GM19397 (cell line): ENCODE measurements around the gene RGPD5.
"Not testable (repeated sequence)": the region's sequence is repeated elsewhere in the genome, so short reads cannot be mapped to it uniquely, and the experiment has no call there.

Source experiments
- ATAC-seq: cut with Tn5 transposase; IDR thresholded peaks from one replicate; pipeline ENCODE4 v1.9.1; 2021; ENCODE audit warnings: mild to moderate bottlenecking, moderate library complexity; ENCODE audit not compliant: unreplicated experiment

RGPD5 gene

DNA sequence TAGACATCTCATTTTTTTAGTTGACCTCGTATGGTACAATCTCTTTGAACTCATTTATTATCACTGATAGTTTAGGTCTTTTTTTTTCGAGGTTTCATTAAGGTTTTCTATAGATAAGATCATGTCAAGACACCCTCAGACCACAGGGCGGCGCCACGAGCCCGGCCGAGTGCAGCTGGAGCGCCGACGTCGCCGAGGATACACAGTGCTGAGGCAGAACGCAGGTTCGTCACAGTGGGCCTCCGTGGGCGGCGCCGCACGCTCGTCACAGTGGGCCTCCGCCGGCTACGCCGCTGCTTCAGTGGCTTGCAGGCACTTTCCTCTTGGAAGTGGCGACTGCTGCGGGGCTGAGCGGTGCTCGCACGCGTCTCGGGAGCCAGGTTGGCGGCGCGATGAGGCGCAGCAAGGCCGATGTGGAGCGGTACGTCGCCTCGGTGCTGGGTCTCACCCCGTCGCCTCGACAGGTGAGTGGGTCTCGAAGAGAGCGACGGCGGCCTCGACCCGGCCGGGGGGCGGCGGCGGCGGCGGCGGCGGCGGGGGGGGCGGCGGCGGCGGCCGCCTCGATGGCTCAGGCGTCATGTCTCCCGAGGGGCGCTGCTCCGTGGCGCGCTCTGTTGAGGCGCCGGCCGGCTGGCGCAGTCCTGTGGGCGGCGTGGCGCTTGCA lies at the start of gene RGPD5:
Gene RGPD5, plus strand, starts transcription at position 232 of the 664 bp plus-strand sequence. Its CDS starts 161 bp downstream, at position 393.
- peak; percentile 98 for ATAC-seq

DNA sequence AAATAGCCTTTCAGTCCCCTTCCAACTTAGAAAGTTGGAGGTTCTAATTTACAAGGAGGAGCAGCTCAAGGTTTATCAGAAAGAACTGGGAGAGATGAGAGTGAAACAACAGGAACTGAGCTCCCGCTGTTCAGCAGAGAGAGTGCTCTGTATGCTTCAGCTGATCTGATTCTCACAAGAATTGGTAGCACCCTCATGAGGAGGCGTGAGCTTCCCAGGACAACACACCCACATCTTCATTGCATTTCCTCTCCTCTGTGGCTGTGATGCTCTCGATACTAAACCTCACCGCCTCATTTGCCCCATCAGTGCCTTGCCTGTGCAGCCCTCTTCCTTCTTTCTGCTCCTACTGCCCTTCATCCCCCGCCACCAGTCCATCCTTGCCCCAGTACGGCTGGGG lies 42.5 kb upstream of the RGPD5 start:
- ATAC-seq = not testable (repeated sequence)

DNA sequence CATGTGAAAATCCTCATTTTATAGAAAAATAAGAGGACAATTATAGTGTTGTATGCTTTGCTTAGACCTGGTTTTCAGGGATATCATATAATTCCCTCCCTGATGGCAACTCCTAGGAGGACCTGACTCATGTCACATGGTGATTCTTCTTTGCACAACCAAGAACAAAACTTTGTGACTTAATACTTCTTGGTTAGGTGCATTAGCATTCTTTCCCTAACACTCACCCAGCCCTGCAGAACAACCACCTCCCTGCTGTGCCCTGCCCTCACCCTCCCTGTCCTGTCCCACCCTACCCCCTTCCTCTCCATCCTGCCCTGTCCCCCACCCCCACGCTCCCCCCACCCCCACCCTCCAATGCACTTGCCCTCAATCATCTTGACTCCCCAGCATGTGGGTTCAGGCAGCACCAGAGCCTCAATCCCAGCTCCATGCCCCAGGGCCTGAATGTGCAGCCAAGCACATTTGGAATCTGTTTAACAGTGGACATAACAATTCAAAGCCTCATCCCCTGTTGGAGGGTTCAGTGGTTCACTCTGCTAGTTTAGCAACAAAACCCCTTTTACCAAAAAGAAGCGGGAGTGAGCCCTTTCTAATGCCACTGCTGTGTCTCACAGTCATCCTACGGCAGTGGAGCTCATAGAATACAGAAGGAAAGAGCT lies 36.8 kb upstream of the RGPD5 start:
- ATAC-seq = not testable (repeated sequence)

DNA sequence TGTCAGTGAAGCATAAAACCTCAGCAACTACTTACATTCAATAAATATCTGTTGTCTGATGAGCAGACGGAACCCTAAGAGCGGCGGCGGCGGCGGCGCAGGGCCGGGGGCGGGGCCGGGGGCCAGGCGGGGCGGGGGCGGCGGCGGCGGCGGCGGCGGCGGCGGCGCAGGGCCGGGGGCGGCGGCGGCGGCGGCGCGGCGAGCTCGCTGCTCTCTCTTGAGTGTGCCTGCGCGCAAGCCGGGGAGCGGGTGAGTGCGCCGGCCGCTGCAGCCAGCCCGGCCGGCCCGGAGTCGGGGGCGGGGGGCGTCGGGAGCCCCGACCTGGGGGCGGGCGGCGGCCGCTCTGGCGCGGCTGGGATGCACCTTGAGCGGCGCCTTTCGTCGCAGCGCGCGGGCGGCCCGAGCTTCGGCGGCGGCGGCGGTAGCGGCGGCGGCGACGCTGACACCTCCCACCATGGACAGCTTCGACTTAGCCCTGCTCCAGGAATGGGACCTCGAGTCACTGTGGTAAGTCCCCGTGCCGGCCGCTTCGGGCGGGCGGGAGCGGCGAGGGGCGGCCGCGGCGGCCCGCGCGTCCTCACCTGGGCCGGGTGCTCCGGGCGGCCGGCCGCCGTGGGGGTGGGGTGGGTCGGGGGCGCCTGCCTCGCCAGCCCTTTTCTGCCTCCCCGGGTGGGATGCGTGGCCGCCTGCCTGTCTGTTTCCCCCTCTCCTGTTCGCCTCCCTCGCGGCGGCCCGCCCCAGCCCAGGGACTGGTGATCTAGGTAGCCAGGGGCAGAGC lies 33.7 kb upstream of the RGPD5 start:
- not testable (repeated sequence) for ATAC-seq

DNA sequence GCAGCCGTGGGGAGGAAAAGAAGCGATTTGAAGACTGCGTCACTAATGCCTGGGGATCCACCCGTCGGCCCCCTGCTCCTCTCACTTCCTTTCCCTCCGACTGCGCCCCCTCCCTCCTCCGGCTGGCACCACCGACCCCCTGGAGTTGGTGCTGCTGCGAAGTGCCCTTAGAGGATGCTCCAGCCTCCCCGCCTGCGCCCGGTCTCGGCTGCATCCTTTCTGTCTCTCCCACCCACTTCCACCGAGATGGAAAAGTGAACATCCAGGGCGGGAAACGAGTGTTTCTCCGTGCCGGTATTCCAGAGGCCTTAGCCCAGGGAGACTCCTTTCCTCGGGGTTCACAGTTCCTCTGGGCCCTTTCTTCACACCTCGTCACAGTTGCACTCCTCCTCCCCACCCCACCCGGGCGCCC lies 33.1 kb upstream of the RGPD5 start:
- not testable (repeated sequence) for ATAC-seq

DNA sequence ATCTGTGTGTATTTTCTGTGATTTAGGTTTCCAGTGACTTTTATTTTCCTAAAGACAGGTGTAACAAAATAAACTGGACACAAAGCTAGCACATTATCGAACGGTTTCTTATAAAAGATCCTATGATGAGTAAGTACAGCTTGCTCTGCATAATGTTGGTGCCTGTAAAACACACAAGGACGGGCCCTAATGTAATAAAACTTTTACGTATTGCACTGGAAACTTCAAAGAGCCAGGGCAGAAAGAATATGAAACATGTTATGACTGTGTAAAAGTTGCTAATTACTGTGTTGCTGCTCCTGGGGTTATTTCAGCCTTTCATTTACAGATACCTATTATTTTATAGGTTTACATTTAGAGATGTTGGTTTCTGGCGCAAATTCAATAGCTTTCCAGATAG lies 32.1 kb upstream of the RGPD5 start:
- ATAC-seq = not testable (repeated sequence)

DNA sequence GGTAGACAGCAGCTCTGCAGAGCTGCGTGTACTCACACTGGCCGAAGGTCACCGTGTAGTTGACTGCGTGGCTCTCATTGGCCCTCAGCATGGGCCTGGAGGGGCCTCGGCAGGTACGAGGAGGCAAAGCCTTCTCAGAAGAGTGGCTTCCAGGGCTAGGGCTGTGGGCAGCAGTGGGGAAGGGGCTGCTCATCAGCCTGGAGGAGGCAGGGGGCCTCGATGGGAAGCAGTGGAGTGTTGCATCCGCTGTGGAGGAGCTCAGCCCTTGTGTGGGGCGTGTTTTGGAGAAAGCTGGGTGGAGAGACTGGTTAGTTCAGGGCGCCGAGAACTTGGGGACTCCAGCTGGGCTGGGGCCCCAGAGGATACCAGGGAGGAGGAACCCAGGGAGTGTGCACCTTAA lies 28.0 kb upstream of the RGPD5 start:
- not testable (repeated sequence) for ATAC-seq

DNA sequence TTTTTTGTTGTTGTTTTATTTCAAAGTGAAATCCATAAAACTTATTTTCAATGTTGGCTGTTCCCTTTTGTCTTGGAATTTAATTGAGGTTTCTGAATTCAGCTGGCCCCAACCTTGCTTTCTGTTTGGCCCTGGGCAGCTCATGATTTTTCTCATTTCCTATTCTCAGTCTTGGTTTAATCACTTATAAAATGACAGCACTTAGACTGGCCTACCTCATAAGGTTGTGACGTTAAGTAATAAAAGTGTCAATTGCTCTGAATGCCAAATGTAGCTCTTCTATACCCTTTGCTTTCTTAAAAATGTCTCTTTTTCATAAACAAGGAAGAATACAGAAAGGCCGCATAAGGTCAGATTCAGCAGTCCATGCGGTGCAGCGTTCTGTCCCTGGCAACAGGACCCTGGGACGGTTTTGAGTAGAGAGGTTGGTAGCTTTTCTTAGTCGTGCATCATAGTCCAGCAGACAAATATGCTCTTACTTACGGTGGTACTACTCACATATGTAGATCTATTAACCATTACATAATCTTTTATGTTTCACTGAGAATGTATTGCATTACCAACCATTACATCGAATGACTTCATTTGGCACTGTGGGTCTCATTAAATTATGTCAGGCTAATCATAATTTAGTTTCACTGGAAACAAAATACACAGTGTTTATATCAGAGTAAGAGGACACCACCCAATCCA lies 27.1 kb upstream of the RGPD5 start:
- ATAC-seq = not testable (repeated sequence)

DNA sequence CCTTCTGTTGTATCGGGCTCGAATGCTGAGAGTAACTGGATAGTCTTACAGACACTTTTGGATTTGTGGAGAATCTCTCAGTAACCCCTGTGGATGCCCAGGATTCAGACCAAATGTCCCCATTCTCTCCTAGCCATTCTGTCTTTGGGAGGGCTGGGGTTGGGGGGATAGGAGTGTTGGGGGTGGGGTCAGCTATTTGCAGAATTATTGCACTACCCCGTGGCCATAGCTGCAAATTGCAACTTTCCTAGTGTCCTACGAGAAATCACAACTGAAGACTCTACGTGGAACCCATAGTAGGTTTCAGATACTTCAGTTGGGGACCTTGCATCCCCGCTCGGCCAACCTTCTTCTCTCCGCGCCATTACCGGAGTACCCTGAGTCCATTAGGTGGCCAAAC lies 25.2 kb upstream of the RGPD5 start:
- ATAC-seq = not testable (repeated sequence)

DNA sequence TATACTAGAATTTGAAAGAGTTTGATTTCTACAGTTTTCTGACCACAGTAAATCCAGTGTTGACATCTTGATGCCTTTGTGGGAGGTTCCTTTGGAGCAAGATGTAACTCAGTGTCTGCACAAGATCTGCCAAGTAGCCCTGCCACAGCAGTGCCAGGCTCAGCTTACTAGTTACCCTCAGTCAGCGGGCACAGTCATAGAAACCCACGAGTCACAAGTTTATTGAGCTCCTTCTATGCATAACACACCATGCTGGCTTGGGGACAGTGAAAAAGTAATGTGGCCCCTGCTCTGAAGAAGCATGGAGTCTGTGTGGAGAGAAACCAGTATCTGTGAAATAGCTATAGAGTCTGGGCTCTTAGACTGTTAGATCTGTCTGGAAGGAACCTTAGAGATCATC lies 15.0 kb upstream of the RGPD5 start:
- ATAC-seq = not testable (repeated sequence)

DNA sequence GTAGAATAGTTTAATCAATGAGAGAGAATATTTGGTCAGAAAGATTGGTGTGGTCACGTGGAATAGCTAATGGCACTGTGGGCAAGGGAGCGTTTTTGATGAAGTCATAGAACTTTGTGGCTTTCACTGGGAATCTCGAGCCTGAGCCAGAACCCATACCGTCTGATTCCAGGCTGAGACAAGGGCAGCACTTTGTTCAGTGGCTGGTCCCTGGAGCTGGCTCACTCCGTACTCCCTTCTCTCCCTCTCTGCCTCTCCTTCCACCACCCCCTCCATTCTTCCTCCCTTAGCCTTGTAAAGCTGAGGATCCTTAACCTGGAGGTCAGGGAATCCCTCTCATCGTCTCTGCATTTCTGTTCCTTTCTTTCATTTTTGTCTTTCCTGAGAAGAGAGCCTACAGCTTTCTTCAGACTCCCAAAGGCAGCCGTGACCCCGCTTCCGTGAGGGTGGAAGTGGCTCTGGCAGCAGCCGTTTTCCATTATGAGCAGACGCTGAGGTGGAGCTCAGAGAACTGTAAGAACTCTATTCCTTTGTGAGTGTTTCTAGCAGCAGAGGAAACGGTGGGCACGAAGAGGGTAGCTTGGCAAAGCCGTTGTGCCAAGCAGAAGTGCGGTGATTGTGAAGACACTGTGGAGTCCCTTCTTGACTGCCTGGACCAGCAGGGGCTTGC lies 12.8 kb upstream of the RGPD5 start:
- ATAC-seq = not testable (repeated sequence)

DNA sequence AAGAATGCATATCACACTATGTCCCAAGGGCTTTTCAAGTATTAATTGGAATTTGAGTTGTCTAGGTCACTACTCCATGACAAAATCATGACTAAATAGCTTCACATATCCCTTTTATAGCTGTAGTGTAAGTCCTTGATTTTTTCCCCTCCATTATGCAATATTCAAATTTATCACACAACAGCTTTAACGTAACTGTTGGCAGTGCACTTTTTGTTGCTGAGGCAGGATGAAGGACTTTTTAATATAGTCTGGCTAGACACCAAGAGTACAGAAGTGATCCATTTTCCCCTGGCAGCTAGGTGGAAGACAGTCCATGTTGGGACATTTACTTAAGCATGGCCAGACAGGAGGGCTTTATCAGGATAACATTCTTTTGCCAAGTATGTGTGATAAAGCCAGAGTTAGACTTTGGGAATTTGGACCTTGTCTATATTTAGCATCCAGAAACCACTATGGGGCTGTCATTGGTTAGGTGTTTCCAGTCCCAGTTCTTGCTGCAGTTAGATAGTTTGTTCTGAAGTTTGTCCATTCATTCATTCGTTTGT lies 11.6 kb upstream of the RGPD5 start:
- ATAC-seq = not testable (repeated sequence)

DNA sequence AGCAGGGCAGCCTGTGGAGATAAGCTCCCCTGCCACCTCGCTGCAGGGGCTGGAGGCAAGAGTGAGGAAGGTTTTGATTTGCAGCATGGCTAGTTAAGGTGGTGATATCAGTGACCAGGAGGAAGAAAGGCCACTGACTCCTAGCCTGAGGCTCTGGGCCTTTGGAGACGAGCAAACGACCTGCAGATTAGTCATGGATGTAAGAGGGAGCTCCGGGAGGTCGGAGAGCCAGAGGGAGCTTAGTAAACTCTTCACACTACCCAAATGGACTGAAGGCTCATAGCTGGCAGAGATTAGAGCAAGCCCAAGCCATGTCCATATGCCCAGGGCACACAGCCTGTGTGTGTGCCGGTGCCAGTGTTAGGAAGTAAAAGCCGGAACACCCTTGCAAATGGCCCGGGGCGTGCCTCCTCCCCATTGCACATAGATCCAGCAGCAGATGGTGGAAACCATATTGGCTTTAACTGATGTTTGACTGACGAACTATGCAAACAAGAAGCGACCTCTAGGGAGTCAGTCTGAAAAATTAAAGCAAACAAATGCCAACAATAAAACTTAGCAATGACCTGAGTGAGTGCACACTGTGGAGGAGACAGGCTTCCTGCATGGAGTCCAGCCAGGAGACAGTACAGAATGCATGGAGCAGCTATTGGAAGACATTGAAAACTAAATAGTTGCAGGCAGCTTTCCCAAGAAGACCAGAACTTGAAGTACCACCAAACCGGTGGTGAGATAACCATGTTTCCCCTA lies 2.4 kb upstream of the RGPD5 start:
- not testable (repeated sequence) for ATAC-seq

DNA sequence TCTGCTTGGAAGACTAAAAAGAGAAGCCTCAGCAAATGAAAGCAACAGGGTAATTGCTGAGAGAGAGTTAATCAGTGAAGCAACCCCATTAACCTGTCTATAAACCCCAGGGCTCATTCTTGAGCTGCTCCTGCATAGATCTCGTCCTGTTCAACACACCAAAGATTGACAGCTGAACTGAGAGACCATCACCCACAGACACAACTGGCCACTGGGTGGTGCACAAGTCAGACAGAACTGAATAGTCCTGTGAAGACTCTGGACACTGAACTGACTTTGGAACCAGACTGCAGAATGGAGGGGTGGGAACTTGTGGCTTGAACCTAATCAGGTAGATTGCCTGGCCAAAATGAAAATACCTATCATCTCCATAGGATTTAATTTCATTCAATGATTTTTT lies 1.4 kb upstream of the RGPD5 start:
- ATAC-seq = peak; percentile 56

DNA sequence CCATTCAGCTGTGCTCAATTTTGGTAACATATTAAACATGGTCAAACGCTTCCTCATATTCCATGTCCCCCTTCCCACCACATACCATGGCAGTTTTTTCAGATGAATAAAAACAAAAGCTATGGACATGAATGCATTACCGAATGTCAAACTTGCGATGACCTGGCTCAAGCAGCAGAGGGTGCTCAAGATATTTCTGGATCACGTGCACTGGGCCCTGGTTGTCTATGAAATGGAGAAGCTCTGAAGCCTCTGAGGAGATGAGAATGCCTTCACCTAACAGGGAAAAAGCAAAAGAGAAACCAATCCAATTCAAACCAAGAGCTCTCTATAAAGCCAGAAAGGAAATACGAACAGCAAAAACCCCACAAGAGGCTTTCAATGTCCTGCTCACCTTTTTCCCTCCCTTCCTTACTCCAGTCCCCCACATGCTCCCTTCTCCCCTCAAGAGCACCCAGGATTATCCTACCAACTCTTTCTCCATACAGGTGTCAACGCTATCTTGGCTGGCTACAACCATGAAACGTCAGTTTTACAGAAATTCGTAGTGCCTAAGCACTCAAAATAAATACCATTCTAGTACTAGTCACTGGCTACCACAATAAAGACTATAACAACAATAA lies 77.1 kb downstream of the RGPD5 start:
- ATAC-seq = peak; percentile 86

DNA sequence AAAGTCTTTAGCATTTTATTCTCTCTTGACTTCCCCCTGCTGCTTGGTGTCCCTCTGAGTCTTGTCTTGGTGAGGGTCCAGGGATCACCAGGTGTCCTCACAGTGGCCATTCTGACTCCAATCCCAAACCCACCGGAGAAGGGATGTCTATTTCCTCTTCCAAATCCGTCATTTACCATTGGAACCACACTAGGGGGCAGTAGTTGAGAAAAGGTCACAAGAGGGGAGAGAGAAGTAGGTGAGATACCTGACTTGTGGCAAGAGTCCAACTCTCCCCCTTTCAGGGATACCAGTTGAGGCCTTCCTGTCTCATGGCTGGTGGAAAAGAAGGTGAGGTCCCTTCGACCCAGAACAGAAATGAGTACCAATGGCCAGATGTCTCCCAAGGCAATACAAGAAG lies 82.5 kb downstream of the RGPD5 start:
- not testable (repeated sequence) for ATAC-seq

DNA sequence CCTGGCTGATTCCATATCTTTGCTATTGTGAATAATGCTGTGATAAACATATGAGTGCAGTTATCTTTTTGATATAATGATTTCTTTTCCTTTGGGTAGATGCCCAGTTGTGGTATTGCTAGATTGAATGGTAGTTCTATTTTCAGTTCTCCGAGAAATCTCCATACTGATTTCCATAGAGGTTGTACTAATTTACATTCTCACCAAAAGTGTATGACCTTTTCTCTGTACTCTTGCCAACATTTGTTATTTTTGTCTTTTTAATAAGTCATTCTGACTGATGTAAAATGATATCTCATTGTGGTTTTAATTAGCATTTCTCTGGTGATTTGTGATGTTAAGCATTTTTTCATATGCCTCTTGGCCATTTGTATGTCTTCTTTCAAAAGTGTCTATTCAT lies 88.0 kb downstream of the RGPD5 start:
- not testable (repeated sequence) for ATAC-seq

DNA sequence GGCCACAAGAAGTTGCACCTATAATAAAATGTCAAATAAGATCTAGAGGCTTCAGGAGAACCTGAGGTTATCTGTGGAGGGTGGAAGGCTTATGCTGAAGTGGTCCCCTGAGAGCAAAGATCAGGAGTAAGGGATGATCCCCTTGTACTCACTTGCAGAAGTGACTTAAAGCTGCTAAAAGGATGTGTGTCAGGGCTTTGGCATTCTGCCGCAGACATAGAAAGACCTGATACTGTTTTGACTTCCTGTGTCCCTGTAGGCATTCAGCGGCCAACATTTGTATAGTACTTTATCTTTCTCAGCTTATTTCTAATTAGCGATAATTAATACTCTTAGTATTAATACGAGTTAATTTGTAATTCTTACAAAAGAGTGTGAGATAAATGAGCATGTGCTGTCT lies 94.3 kb downstream of the RGPD5 start:
- not testable (repeated sequence) for ATAC-seq

DNA sequence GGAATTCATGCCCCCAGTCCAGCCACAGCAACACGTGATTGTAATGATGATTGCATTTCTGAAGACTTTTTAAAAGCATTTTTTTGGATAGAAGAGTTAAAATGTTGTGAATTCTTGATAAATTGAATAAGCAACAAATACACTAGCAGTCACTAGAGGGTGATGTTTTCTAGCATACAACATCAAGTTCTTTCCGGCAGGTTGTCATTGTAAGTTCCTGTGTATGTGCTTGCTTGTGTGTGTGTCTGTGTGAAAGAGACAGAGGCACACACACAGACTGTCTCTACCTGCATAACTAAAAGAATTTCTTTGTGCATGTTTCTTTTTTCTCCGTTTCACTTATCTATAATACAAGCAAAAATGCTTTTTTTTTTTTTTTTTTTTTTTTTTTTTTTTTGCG lies 95.8 kb downstream of the RGPD5 start:
- ATAC-seq = not testable (repeated sequence)
